Measurements from ENCODE around the gene TM4SF18. TPM values are rescaled to one million over a fixed set of nuclear protein-coding genes. Genes with fewer than 3 reads are reported as not detected.

Gene TM4SF18
- total RNA-seq: 0.56 and 0.77 TPM in 2 replicates

DNA sequence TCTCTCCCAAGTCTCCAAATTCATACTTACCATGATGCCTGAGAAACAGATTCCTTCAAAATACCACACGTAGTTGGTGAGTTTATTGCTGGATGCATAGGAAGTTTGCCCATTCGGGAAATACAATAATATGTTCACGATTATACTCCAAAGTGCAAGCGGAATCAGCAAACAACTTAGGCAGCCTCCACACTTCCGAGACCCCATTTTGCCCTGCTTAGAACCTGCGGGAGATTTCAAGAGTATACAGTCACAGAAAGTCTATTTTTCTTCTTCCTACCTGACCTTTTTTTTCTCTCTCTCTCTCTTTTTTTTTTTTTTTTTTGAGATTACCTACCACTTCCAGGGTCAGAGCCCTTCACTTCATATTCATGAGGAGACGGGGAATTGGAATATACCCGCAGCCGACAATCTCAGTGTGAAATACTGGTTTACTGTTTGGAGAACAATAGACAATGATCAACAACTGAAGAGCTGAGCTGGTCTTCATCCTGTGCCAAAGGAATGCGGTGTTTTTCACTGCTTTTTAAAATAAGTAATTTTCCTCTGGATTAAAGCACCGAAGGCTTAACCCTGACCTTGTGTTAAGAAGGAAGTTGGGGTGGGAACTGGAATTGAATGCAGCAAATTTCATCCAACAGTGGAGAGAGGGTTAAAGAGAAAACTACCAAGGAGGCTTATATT lies at the start of gene TM4SF18:
TM4SF18 (minus strand) TSS at position 461 of the 684 bp plus-strand sequence; CDS start at position 207, 254 bp downstream.

GRCh38 chr3:149377408-149378364 lies 44.2 kb upstream of the TM4SF18 start, which contains the start of gene TM4SF1:
TSS of gene TM4SF1 (minus strand) at chr3:149377649. CDS start at chr3:149377547, 102 bp downstream.

Other genes with a start within 250 kb of the TM4SF18 start
- 57.1 and 91.9 TPM in 2 replicates for gene HLTF, start 247.1 kb downstream of the TM4SF18 start, total RNA-seq
- 32.6 and 76.1 TPM in 2 replicates for gene HPS3, start 204.0 kb downstream of the TM4SF18 start, total RNA-seq
- gene CP, start 111.8 kb downstream of the TM4SF18 start, total RNA-seq: 0.19 and 5.1 TPM in 2 replicates
- gene TM4SF1, start 44.0 kb upstream of the TM4SF18 start, total RNA-seq: 657 and 1,042 TPM in 2 replicates
- gene TM4SF4, start 141.1 kb upstream of the TM4SF18 start, total RNA-seq: 0.38 and 4.8 TPM in 2 replicates